OCI-LY7 (cell line): ENCODE data around the gene SERPINA5. TPM values are rescaled to one million over a fixed set of nuclear protein-coding genes. Genes with fewer than 3 reads are reported as not detected.

ENCODE experiments used
- BruUV-seq: library from RNA; stranded (reverse); fragments of 400-500 nt; replicated peaks from 2 replicates; lab custom pipeline; 2021; lab: Mats Ljungman, UMichigan
- CTCF ChIA-PET: fragments of 300-600 bp; sonication (Branson Sonifier 250); formaldehyde crosslinking; loops from one replicate; lab custom pipeline; 2022; ENCODE audit warnings: antibody characterized with exemption; ENCODE audit not compliant: unreplicated experiment; lab: Charles Lee
- POLR2A ChIA-PET: fragments of 300-600 bp; sonication (Branson Sonifier 250); formaldehyde crosslinking; loops from one replicate; lab custom pipeline; 2022; ENCODE audit warnings: antibody characterized with exemption; lab: Charles Lee
- DNase-seq: peaks from one replicate; pipeline ENCODE4 v3.0.0-alpha.2; 2015; ENCODE audit warnings: low spot score
- H2AFZ ChIP-seq: fragments of 200-600 bp; sonication (generic), shearing (Covaris generic); 2 replicates; pipeline ENCODE4 v1.6.1; 2014; ENCODE audit warnings: mild to moderate bottlenecking, antibody characterized with exemption, low read length, moderate library complexity
- H3K27ac ChIP-seq: fragments of 200-600 bp; sonication (generic); 2 replicates; pipeline ENCODE4 v1.5.1; 2014; ENCODE audit warnings: mixed run types, low read depth, mild to moderate bottlenecking, moderate library complexity, low read length, inconsistent platforms; ENCODE audit not compliant: poor library complexity, severe bottlenecking
- H3K36me3 ChIP-seq: fragments of 200-600 bp; sonication (generic); 2 replicates; pipeline ENCODE4 v1.6.1; 2014; ENCODE audit warnings: mild to moderate bottlenecking, antibody characterized with exemption, low read length, moderate library complexity, mixed read lengths; ENCODE audit not compliant: insufficient read depth
- H3K4me1 ChIP-seq: fragments of 200-600 bp; sonication (generic); 2 replicates; pipeline ENCODE4 v1.5.1; 2014; ENCODE audit warnings: mild to moderate bottlenecking, low read length; ENCODE audit not compliant: insufficient read depth, poor library complexity, severe bottlenecking
- H3K4me2 ChIP-seq: fragments of 200-600 bp; sonication (generic); 2 replicates; pipeline ENCODE4 v1.6.1; 2014; ENCODE audit warnings: mild to moderate bottlenecking, low read length
- H3K4me3 ChIP-seq: fragments of 200-600 bp; sonication (generic); 2 replicates; pipeline ENCODE4 v1.5.1; 2014; ENCODE audit warnings: mild to moderate bottlenecking, low read depth, low read length; ENCODE audit not compliant: poor library complexity, severe bottlenecking
- H3K79me2 ChIP-seq: fragments of 200-600 bp; sonication (generic); 2 replicates; pipeline ENCODE4 v1.6.1; 2016; ENCODE audit warnings: low read depth, mild to moderate bottlenecking, low read length, moderate library complexity, mixed read lengths; ENCODE audit not compliant: insufficient read depth
- H3K9me2 ChIP-seq: fragments of 200-600 bp; sonication (generic); 2 replicates; pipeline ENCODE4 v1.6.1; 2016; ENCODE audit warnings: mild to moderate bottlenecking, low read length, mixed read lengths; ENCODE audit not compliant: insufficient read depth
- H3K9me3 ChIP-seq: fragments of 200-600 bp; sonication (generic); 2 replicates; pipeline ENCODE4 v1.6.1; 2014; ENCODE audit warnings: mild to moderate bottlenecking, mixed run types, low read length, mixed read lengths
- H4K20me1 ChIP-seq: fragments of 200-600 bp; sonication (generic); 2 replicates; pipeline ENCODE4 v1.6.1; 2014; ENCODE audit warnings: mild to moderate bottlenecking, antibody characterized with exemption, low read length, moderate library complexity, mixed read lengths; ENCODE audit not compliant: insufficient read depth
- EZH2phosphoT487 ChIP-seq: fragments of 200-600 bp; sonication (generic); IDR thresholded peaks from 2 replicates; pipeline ENCODE4 v1.6.1; 2018; ENCODE audit warnings: low read depth, borderline replicate concordance, mild to moderate bottlenecking, mixed run types, antibody characterized with exemption, low read length, moderate library complexity, mixed read lengths
- intact Hi-C: fragments of 100-400 bp; cut with micrococcal nuclease; formaldehyde crosslinking; loops from one replicate; pipeline ENCODE4 v1.10.0; 2022; ENCODE audit not compliant: unreplicated experiment
- total RNA-seq, 2 experiments: library from RNA; depleted of rRNA in 1 of 2; stranded (reverse); fragments of >200 nt in 1 of 2; shearing (Covaris generic) in 1 of 2; gene quantifications; 2 replicates each; pipeline ENCODE4 v1.2.3, GENCODE V29; 2014 to 2022
- TF ChIP-seq, protein P1 (sequence below): fragments of 200-600 bp; sonication (generic); conservative IDR thresholded peaks from 2 replicates; pipeline ENCODE4 v1.5.1; 2014; ENCODE audit warnings: mild to moderate bottlenecking, antibody characterized with exemption, low read length, moderate library complexity, mixed read lengths

Gene SERPINA5
- total RNA-seq, 2 experiments from 2014 or later = not detected

DNA sequence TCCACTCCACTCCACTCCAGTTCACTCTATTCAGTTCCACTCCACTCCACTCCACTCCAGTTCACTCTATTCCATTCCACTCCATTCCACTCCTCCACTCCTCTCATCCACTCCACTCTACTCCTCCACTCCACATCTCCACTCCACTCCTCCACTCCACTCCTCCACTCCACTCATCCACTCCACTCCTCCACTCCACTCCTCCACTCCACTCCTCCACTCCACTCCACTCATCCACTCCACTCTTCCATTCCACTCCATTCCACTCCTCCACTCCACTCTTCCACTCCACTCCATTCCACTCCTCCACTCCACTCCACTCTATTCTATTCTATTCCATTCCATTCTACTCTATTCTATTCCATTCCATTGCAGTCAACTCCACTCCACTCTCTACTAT, 9.8 kb downstream of the SERPINA5 start:
- intact Hi-C loops = no loop called here

DNA sequence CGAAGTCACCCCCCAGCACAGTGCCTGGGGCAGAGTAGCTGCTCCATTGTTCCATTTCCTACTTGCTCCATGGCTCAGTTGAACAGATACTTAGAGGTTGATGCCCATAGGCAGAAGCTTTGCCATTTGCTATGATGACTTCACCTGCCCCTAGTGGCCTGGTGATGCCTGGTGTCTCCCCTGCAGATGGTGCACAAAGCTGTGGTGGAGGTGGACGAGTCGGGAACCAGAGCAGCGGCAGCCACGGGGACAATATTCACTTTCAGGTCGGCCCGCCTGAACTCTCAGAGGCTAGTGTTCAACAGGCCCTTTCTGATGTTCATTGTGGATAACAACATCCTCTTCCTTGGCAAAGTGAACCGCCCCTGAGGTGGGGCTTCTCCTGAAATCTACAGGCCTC, 10.6 kb downstream of the SERPINA5 start:
- POLR2A ChIA-PET = no interaction called here
- CTCF ChIA-PET = no interaction called here
- H3K4me1 ChIP-seq = no peaks in the 10 kb centered on the region
- H2AFZ ChIP-seq = no peak overlapping the region
- H3K4me3 ChIP-seq = no peak overlapping the region
- H3K9me2 ChIP-seq = no peaks in the 10 kb centered on the region
- no peaks in the 10 kb centered on the region for H3K9me3 ChIP-seq
- no peaks in the 10 kb centered on the region for H3K36me3 ChIP-seq
- no peak overlapping the region for H3K4me2 ChIP-seq
- TF ChIP-seq, protein P1, sequence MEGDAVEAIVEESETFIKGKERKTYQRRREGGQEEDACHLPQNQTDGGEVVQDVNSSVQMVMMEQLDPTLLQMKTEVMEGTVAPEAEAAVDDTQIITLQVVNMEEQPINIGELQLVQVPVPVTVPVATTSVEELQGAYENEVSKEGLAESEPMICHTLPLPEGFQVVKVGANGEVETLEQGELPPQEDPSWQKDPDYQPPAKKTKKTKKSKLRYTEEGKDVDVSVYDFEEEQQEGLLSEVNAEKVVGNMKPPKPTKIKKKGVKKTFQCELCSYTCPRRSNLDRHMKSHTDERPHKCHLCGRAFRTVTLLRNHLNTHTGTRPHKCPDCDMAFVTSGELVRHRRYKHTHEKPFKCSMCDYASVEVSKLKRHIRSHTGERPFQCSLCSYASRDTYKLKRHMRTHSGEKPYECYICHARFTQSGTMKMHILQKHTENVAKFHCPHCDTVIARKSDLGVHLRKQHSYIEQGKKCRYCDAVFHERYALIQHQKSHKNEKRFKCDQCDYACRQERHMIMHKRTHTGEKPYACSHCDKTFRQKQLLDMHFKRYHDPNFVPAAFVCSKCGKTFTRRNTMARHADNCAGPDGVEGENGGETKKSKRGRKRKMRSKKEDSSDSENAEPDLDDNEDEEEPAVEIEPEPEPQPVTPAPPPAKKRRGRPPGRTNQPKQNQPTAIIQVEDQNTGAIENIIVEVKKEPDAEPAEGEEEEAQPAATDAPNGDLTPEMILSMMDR = no peak
- no peak for TF ChIP-seq EZH2phosphoT487
- intact Hi-C loops = no loop called here
- DNase-seq = no peak
- H4K20me1 ChIP-seq = no peaks in the 10 kb centered on the region
- BruUV-seq = no TSS peak
- H3K79me2 ChIP-seq = no peaks in the 10 kb centered on the region
- no peak overlapping the region for H3K27ac ChIP-seq

More for the DNA sequence above, 9.8 kb downstream of the SERPINA5 start:
- POLR2A ChIA-PET = no interaction called here
- BruUV-seq = no TSS peak
- no peak overlapping the region for H3K4me2 ChIP-seq
- H3K4me3 ChIP-seq = no peak overlapping the region
- TF ChIP-seq, protein P1 = no peak
- TF ChIP-seq EZH2phosphoT487 = no peak
- H3K27ac ChIP-seq = no peak overlapping the region
- no peak overlapping the region for H2AFZ ChIP-seq
- H3K4me1 ChIP-seq = no peaks in the 10 kb centered on the region
- no peaks in the 10 kb centered on the region for H3K36me3 ChIP-seq
- no peak for DNase-seq
- H3K79me2 ChIP-seq = no peaks in the 10 kb centered on the region
- H4K20me1 ChIP-seq = no peaks in the 10 kb centered on the region
- CTCF ChIA-PET = no interaction called here
- no peaks in the 10 kb centered on the region for H3K9me3 ChIP-seq
- H3K9me2 ChIP-seq = no peaks in the 10 kb centered on the region

DNA sequence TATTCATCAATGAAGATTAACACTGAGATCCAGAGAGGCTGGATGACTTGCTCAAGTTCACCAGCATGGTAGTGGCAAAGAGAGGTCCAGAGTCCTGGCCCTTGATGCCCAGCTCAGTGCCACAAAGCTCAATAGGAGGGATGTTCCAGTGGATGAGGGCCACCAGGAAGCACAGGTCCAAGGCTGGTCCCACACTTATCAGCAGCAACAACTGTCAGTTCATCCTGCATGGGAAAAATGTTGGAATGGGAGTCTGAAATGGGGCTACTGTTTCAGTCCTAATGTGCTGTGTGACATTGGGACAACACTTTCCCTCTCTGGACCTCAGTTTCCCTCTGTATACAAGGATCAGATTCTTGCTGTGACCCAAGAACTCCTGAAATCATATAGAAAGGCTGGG, 11.2 kb downstream of the SERPINA5 start:
- H3K9me2 ChIP-seq = no peaks in the 10 kb centered on the region
- H3K4me1 ChIP-seq = no peaks in the 10 kb centered on the region
- no TSS peak for BruUV-seq
- no peaks in the 10 kb centered on the region for H3K79me2 ChIP-seq
- no peaks in the 10 kb centered on the region for H4K20me1 ChIP-seq
- no peak for DNase-seq
- H3K4me2 ChIP-seq = no peak overlapping the region
- no peak overlapping the region for H3K4me3 ChIP-seq
- no peak for TF ChIP-seq EZH2phosphoT487
- TF ChIP-seq, protein P1 = no peak
- CTCF ChIA-PET = no interaction called here
- no peak overlapping the region for H2AFZ ChIP-seq
- POLR2A ChIA-PET = no interaction called here
- no peaks in the 10 kb centered on the region for H3K9me3 ChIP-seq
- intact Hi-C loops = no loop called here
- no peaks in the 10 kb centered on the region for H3K36me3 ChIP-seq
- no peak overlapping the region for H3K27ac ChIP-seq
